ENCODE data around the gene TFAP2C.

The TFAP2C gene

GRCh38 chr20:56634735-56635385 lies 5.8 kb downstream of the TFAP2C start:
- no peak for DNase-seq
- Histone ChIP-seq H2BK12ac (ENCODE audit: low read length) (no peak overlapping the region), H4K91ac (ENCODE audit: low read depth, low read length) (no peak overlapping the region), H3K18ac (ENCODE audit: low read length) (no peak overlapping the region), H3K4ac (ENCODE audit: low read depth, low read length) (peak overlapping the region; percentile 10), H4K12ac (ENCODE audit: low read depth, low read length) (no peak overlapping the region), H3K9me3 (ENCODE audit: insufficient read depth, low read depth, low read length) (no peaks in the 10 kb centered on the region), H3K14ac (ENCODE audit: low read length) (no peak overlapping the region), H2AK5ac (ENCODE audit: low read length) (no peak overlapping the region), H3K36me3 (ENCODE audit: control insufficient read depth in 1 of 2, insufficient read depth in 2 of 2, low read length in 2 of 2) (peaks cover 32 to 45% of the 10 kb centered on the region in 2 experiments), H3K4me3 (ENCODE audit: low read depth, low read length) (no peak overlapping the region), H3K4me1 (ENCODE audit: control insufficient read depth in 1 of 2, insufficient read depth in 2 of 2, low read length in 2 of 2) (peaks cover 6 to 8% of the 10 kb centered on the region in 2 experiments), H3K27me3 (ENCODE audit: insufficient read depth, low read length) (no peaks in the 10 kb centered on the region), H2AFZ (ENCODE audit: insufficient read depth, low read length, poor library complexity) (no peak overlapping the region), H3K27ac (ENCODE audit: low read depth, low read length) (no peak overlapping the region), H3K23ac (ENCODE audit: low read length) (no peak overlapping the region), H4K8ac (ENCODE audit: low read depth, low read length) (no peak overlapping the region), H3K79me1 (ENCODE audit: low read length) (peaks cover 17% of the 10 kb centered on the region), H2BK120ac (ENCODE audit: insufficient read depth, low read length, poor library complexity) (no peak overlapping the region), H3K79me2 (ENCODE audit: control insufficient read depth, insufficient read depth, low read length, poor library complexity) (peaks cover 20% of the 10 kb centered on the region), H2BK5ac (ENCODE audit: low read depth, low read length, poor library complexity) (no peak overlapping the region), H3K4me2 (ENCODE audit: low read length) (no peak overlapping the region), H3K9ac (ENCODE audit: low read length) (no peak overlapping the region)
- WGBS (ENCODE audit: extremely low coverage, insufficient coverage, insufficient read length), result no CpG with 5 or more reads among the region's 13 CpGs

GRCh38 chr20:56636716-56637115 lies 7.6 kb downstream of the TFAP2C start:
- Histone ChIP-seq H3K27me3 (ENCODE audit: insufficient read depth, low read length) (no peaks in the 10 kb centered on the region), H3K27ac (ENCODE audit: low read depth, low read length) (no peak overlapping the region), H2AFZ (ENCODE audit: insufficient read depth, low read length, poor library complexity) (no peak overlapping the region), H3K4me3 (ENCODE audit: low read depth, low read length) (no peak overlapping the region), H3K4me2 (ENCODE audit: low read length) (no peak overlapping the region), H3K4ac (ENCODE audit: low read depth, low read length) (no peak overlapping the region), H3K23ac (ENCODE audit: low read length) (no peak overlapping the region), H3K4me1 (ENCODE audit: control insufficient read depth in 1 of 2, insufficient read depth in 2 of 2, low read length in 2 of 2) (peaks cover 0 to under 1% of the 10 kb centered on the region in 2 experiments), H3K79me2 (ENCODE audit: control insufficient read depth, insufficient read depth, low read length, poor library complexity) (peaks cover 2% of the 10 kb centered on the region), H3K9me3 (ENCODE audit: insufficient read depth, low read depth, low read length) (no peaks in the 10 kb centered on the region), H4K8ac (ENCODE audit: low read depth, low read length) (no peak overlapping the region), H4K12ac (ENCODE audit: low read depth, low read length) (no peak overlapping the region), H3K79me1 (ENCODE audit: low read length) (no peaks in the 10 kb centered on the region), H2BK12ac (ENCODE audit: low read length) (no peak overlapping the region), H3K36me3 (ENCODE audit: control insufficient read depth in 1 of 2, insufficient read depth in 2 of 2, low read length in 2 of 2) (peaks cover 34 to 51% of the 10 kb centered on the region in 2 experiments), H3K18ac (ENCODE audit: low read length) (no peak overlapping the region), H4K91ac (ENCODE audit: low read depth, low read length) (no peak overlapping the region), H3K14ac (ENCODE audit: low read length) (no peak overlapping the region), H2BK5ac (ENCODE audit: low read depth, low read length, poor library complexity) (no peak overlapping the region), H2AK5ac (ENCODE audit: low read length) (no peak overlapping the region), H2BK120ac (ENCODE audit: insufficient read depth, low read length, poor library complexity) (no peak overlapping the region), H3K9ac (ENCODE audit: low read length) (no peak overlapping the region)
- peak in 1 of 2 donors; percentile 16 for DNase-seq
- no CpG with 5 or more reads among the region's 3 CpGs for WGBS (ENCODE audit: extremely low coverage, insufficient coverage, insufficient read length)

- Histone ChIP-seq H3K14ac (ENCODE audit: low read length) (no peak overlapping the region), H3K23ac (ENCODE audit: low read length) (no peak overlapping the region), H2BK12ac (ENCODE audit: low read length) (no peak overlapping the region), H3K9ac (ENCODE audit: low read length) (no peak overlapping the region), H3K4ac (ENCODE audit: low read depth, low read length) (no peak overlapping the region), H3K79me2 (ENCODE audit: control insufficient read depth, insufficient read depth, low read length, poor library complexity) (peaks cover 2% of the 10 kb centered on the region), H4K12ac (ENCODE audit: low read depth, low read length) (no peak overlapping the region), H3K4me2 (ENCODE audit: low read length) (no peak overlapping the region), H4K91ac (ENCODE audit: low read depth, low read length) (no peak overlapping the region), H3K4me3 (ENCODE audit: low read depth, low read length) (no peak overlapping the region), H2AFZ (ENCODE audit: insufficient read depth, low read length, poor library complexity) (no peak overlapping the region), H4K8ac (ENCODE audit: low read depth, low read length) (no peak overlapping the region), H3K27ac (ENCODE audit: low read depth, low read length) (no peak overlapping the region), H3K27me3 (ENCODE audit: insufficient read depth, low read length) (no peaks in the 10 kb centered on the region), H3K36me3 (ENCODE audit: control insufficient read depth in 1 of 2, insufficient read depth in 2 of 2, low read length in 2 of 2) (peaks cover 37 to 57% of the 10 kb centered on the region in 2 experiments), H3K4me1 (ENCODE audit: control insufficient read depth in 1 of 2, insufficient read depth in 2 of 2, low read length in 2 of 2) (no peaks in the 10 kb centered on the region), H2BK120ac (ENCODE audit: insufficient read depth, low read length, poor library complexity) (no peak overlapping the region), H2BK5ac (ENCODE audit: low read depth, low read length, poor library complexity) (no peak overlapping the region), H3K9me3 (ENCODE audit: insufficient read depth, low read depth, low read length) (no peaks in the 10 kb centered on the region), H3K18ac (ENCODE audit: low read length) (no peak overlapping the region), H3K79me1 (ENCODE audit: low read length) (no peaks in the 10 kb centered on the region), H2AK5ac (ENCODE audit: low read length) (no peak overlapping the region)
- WGBS (ENCODE audit: extremely low coverage, insufficient coverage, insufficient read length), result no CpG with 5 or more reads among the region's 10 CpGs
- no peak for DNase-seq
Observed at GRCh38 chr20:56637576-56637975, 8.5 kb downstream of the TFAP2C start.

- Histone ChIP-seq H3K79me1 (ENCODE audit: low read length) (no peaks in the 10 kb centered on the region), H3K4ac (ENCODE audit: low read depth, low read length) (no peak overlapping the region), H2BK12ac (ENCODE audit: low read length) (no peak overlapping the region), H2AK5ac (ENCODE audit: low read length) (no peak overlapping the region), H4K91ac (ENCODE audit: low read depth, low read length) (no peak overlapping the region), H3K27me3 (ENCODE audit: insufficient read depth, low read length) (no peaks in the 10 kb centered on the region), H3K79me2 (ENCODE audit: control insufficient read depth, insufficient read depth, low read length, poor library complexity) (no peaks in the 10 kb centered on the region), H3K4me1 (ENCODE audit: control insufficient read depth in 1 of 2, insufficient read depth in 2 of 2, low read length in 2 of 2) (no peaks in the 10 kb centered on the region), H3K18ac (ENCODE audit: low read length) (no peak overlapping the region), H3K9ac (ENCODE audit: low read length) (no peak overlapping the region), H3K4me2 (ENCODE audit: low read length) (no peak overlapping the region), H4K12ac (ENCODE audit: low read depth, low read length) (no peak overlapping the region), H3K9me3 (ENCODE audit: insufficient read depth, low read depth, low read length) (no peaks in the 10 kb centered on the region), H2BK120ac (ENCODE audit: insufficient read depth, low read length, poor library complexity) (no peak overlapping the region), H3K36me3 (ENCODE audit: control insufficient read depth in 1 of 2, insufficient read depth in 2 of 2, low read length in 2 of 2) (peaks cover 10 to 19% of the 10 kb centered on the region in 2 experiments), H4K8ac (ENCODE audit: low read depth, low read length) (no peak overlapping the region), H3K23ac (ENCODE audit: low read length) (no peak overlapping the region), H3K14ac (ENCODE audit: low read length) (no peak overlapping the region), H2AFZ (ENCODE audit: insufficient read depth, low read length, poor library complexity) (no peak overlapping the region), H2BK5ac (ENCODE audit: low read depth, low read length, poor library complexity) (no peak overlapping the region), H3K4me3 (ENCODE audit: low read depth, low read length) (no peak overlapping the region), H3K27ac (ENCODE audit: low read depth, low read length) (no peak overlapping the region)
- DNase-seq, result no peak
- WGBS (ENCODE audit: extremely low coverage, insufficient coverage, insufficient read length), result no CpG with 5 or more reads among the region's 4 CpGs
Observed at GRCh38 chr20:56646599-56646998, 17.5 kb downstream of the TFAP2C start.
